CD8-positive, alpha-beta memory T cell (primary cell): ENCODE results near the gene SNAP91. TPM values are rescaled to one million over a fixed set of nuclear protein-coding genes. Genes with fewer than 3 reads are reported as not detected.
"Not testable (repeated sequence)": the region's sequence is repeated elsewhere in the genome, so short reads cannot be mapped to it uniquely, and the experiment has no call there.

Experiments
- CTCF ChIA-PET: fragments of 350-600 bp; sonication (Branson Sonifier 250); formaldehyde crosslinking; loops from one replicate; lab custom pipeline; 2021; ENCODE audit warnings: antibody characterized with exemption; lab: Charles Lee
- POLR2A ChIA-PET: fragments of 350-600 bp; sonication (Branson Sonifier 250); formaldehyde crosslinking; loops from one replicate; lab custom pipeline; 2021; ENCODE audit warnings: antibody characterized with exemption; lab: Charles Lee
- DNase-seq, 5 donors: peaks; one replicate each; pipeline versions ENCODE4 v3.0.0 to v3.0.0-alpha.2; 2020 to 2022; ENCODE audit warnings: mixed read lengths in 1 of 5
- H3K27ac ChIP-seq: one replicate; pipeline ENCODE4 v1.7.0; 2013; ENCODE audit warnings: low read depth, mild to moderate bottlenecking, low read length, moderate library complexity
- H3K27me3 ChIP-seq: 2 replicates; pipeline ENCODE4 v1.7.0; 2013; ENCODE audit warnings: low read length, mild to moderate bottlenecking; ENCODE audit not compliant: insufficient read depth, poor library complexity, severe bottlenecking
- H3K36me3 ChIP-seq: 2 replicates; pipeline ENCODE4 v1.7.0; 2013; ENCODE audit warnings: mild to moderate bottlenecking, low read length, moderate library complexity; ENCODE audit not compliant: insufficient read depth
- H3K4me1 ChIP-seq: 2 replicates; pipeline ENCODE4 v1.7.0; 2013; ENCODE audit warnings: mild to moderate bottlenecking, low read length, moderate library complexity; ENCODE audit not compliant: insufficient read depth
- H3K4me3 ChIP-seq: 2 replicates; pipeline ENCODE4 v1.7.0; 2013; ENCODE audit warnings: mild to moderate bottlenecking, low read length
- H3K9me3 ChIP-seq: 2 replicates; pipeline ENCODE4 v1.7.0; 2013; ENCODE audit warnings: mild to moderate bottlenecking, low read length
- H3K27ac Mint-ChIP-seq, 8 donors: one replicate each; pipeline ENCODE4 v1.8.0; 2020 to 2021; ENCODE audit warnings: mixed read lengths in 8 of 8, mild to moderate bottlenecking in 6 of 8, inconsistent platforms in 3 of 8, moderate library complexity in 3 of 8
- H3K27me3 Mint-ChIP-seq, 2 donors: one replicate each; pipeline ENCODE4 v1.8.0; 2020 to 2021; ENCODE audit warnings: mixed read lengths in 2 of 2, mild to moderate bottlenecking in 1 of 2, moderate library complexity in 1 of 2
- H3K36me3 Mint-ChIP-seq, 3 donors: one replicate each; pipeline ENCODE4 v1.8.0; 2020 to 2021; ENCODE audit warnings: mixed read lengths in 3 of 3, inconsistent platforms in 1 of 3, mild to moderate bottlenecking in 1 of 3
- H3K4me1 Mint-ChIP-seq, 3 donors: one replicate each; pipeline ENCODE4 v1.8.0; 2020 to 2021; ENCODE audit warnings: mixed read lengths in 3 of 3, inconsistent platforms in 1 of 3, mild to moderate bottlenecking in 1 of 3
- H3K4me3 Mint-ChIP-seq, 7 donors: one replicate each; pipeline ENCODE4 v1.8.0; 2020 to 2021; ENCODE audit warnings: mixed read lengths in 7 of 7, mild to moderate bottlenecking in 6 of 7, moderate library complexity in 4 of 7, inconsistent platforms in 2 of 7
- H3K9me3 Mint-ChIP-seq, 5 donors: one replicate each; pipeline ENCODE4 v1.8.0; 2020 to 2022; ENCODE audit warnings: mixed read lengths in 5 of 5, mild to moderate bottlenecking in 3 of 5, moderate library complexity in 2 of 5, inconsistent platforms in 1 of 5
- polyA plus RNA-seq: library from polyadenylated mRNA; unstranded; fragments of 300-500 nt; fragmentation: Illumina TruSeq; gene quantifications from one replicate; pipeline ENCODE4 v1.2.3, GENCODE V29; 2021
- total RNA-seq, 2 experiments: library from RNA; stranded (reverse); gene quantifications; one replicate each; pipeline ENCODE4 v1.2.3, GENCODE V29; 2021

The SNAP91 gene, protein sequence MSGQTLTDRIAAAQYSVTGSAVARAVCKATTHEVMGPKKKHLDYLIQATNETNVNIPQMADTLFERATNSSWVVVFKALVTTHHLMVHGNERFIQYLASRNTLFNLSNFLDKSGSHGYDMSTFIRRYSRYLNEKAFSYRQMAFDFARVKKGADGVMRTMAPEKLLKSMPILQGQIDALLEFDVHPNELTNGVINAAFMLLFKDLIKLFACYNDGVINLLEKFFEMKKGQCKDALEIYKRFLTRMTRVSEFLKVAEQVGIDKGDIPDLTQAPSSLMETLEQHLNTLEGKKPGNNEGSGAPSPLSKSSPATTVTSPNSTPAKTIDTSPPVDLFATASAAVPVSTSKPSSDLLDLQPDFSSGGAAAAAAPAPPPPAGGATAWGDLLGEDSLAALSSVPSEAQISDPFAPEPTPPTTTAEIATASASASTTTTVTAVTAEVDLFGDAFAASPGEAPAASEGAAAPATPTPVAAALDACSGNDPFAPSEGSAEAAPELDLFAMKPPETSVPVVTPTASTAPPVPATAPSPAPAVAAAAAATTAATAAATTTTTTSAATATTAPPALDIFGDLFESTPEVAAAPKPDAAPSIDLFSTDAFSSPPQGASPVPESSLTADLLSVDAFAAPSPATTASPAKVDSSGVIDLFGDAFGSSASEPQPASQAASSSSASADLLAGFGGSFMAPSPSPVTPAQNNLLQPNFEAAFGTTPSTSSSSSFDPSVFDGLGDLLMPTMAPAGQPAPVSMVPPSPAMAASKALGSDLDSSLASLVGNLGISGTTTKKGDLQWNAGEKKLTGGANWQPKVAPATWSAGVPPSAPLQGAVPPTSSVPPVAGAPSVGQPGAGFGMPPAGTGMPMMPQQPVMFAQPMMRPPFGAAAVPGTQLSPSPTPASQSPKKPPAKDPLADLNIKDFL
- total RNA-seq (not detected), polyA plus RNA-seq (not detected)

GRCh38 chr6:83708970-83709747, at the start of gene SNAP91:
SNAP91 (minus strand) TSS chr6:83709101; CDS start chr6:83707927, 1,174 bp downstream.
- H3K4me1 ChIP-seq, result no peaks in the 10 kb centered on the region
- H3K27me3 ChIP-seq, result no peaks in the 10 kb centered on the region
- Mint-ChIP-seq H3K36me3 (peaks cover 0 to 8% (median 2%) of the 10 kb centered on the region in 3 donors), H3K4me3 (no peak within 1 kb of the TSS), H3K27ac (no peak within 1 kb of the TSS), H3K4me1 (peaks cover 0 to 3% (median 0%) of the 10 kb centered on the region in 3 donors), H3K27me3 (peaks cover 24 to 50% of the 10 kb centered on the region in 2 donors), H3K9me3 (peaks cover 10 to 17% (median 14%) of the 10 kb centered on the region in 5 donors)
- no peak within 1 kb of the TSS for H3K27ac ChIP-seq
- ChIA-PET CTCF (no interaction called here), POLR2A (no interaction called here)
- no peaks in the 10 kb centered on the region for H3K36me3 ChIP-seq
- no peaks in the 10 kb centered on the region for H3K9me3 ChIP-seq
- no peak for DNase-seq
- no peak within 1 kb of the TSS for H3K4me3 ChIP-seq

GRCh38 chr6:83758533-83758932, 49.6 kb upstream of the SNAP91 start:
- Mint-ChIP-seq H3K36me3 (no peaks in the 10 kb centered on the region), H3K9me3 (peaks cover 11 to 34% (median 26%) of the 10 kb centered on the region in 5 donors), H3K27ac (no peak overlapping the region), H3K4me1 (no peaks in the 10 kb centered on the region), H3K4me3 (no peak overlapping the region), H3K27me3 (no peaks in the 10 kb centered on the region)
- Histone ChIP-seq H3K4me1 (no peaks in the 10 kb centered on the region), H3K36me3 (no peaks in the 10 kb centered on the region), H3K27me3 (no peaks in the 10 kb centered on the region), H3K9me3 (no peaks in the 10 kb centered on the region), H3K4me3 (no peak overlapping the region), H3K27ac (no peak overlapping the region)
- ChIA-PET POLR2A (no interaction called here), CTCF (no interaction called here)
- DNase-seq, result no peak

- Mint-ChIP-seq H3K4me3 (no peak overlapping the region), H3K9me3 (peaks cover 13 to 34% (median 29%) of the 10 kb centered on the region in 5 donors), H3K4me1 (no peaks in the 10 kb centered on the region), H3K36me3 (no peaks in the 10 kb centered on the region), H3K27ac (no peak overlapping the region), H3K27me3 (no peaks in the 10 kb centered on the region)
- Histone ChIP-seq H3K27me3 (no peaks in the 10 kb centered on the region), H3K27ac (no peak overlapping the region), H3K9me3 (no peaks in the 10 kb centered on the region), H3K4me1 (no peaks in the 10 kb centered on the region), H3K36me3 (no peaks in the 10 kb centered on the region), H3K4me3 (no peak overlapping the region)
- DNase-seq, result no peak
- ChIA-PET CTCF (no interaction called here), POLR2A (no interaction called here)
These were observed 48.1 kb upstream of the SNAP91 start for GRCh38 chr6:83757021-83757420.

DNA sequence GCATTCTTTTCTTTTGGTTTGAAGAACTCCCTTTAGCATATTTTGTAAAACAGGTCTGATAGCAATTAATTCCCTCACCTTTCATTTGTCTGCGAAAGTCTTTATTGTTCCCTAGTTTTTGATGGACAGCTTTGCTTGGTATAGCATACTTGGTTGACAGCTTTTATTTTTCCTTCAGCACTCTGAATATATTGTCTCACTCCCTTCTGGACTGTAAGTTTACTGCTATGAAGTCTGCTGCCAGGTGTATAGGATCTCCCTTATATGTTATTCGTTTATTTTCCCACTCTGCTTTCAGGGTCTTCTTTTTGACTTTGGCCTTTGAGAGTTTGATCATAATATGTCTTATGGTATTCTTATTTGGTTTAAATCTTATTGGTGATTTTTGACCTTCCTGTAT, 47.7 kb upstream of the SNAP91 start:
- Histone ChIP-seq H3K9me3 (no peaks in the 10 kb centered on the region), H3K4me1 (no peaks in the 10 kb centered on the region), H3K4me3 (no peak overlapping the region), H3K27me3 (no peaks in the 10 kb centered on the region), H3K36me3 (no peaks in the 10 kb centered on the region), H3K27ac (no peak overlapping the region)
- DNase-seq, result no peak
- Mint-ChIP-seq H3K36me3 (no peaks in the 10 kb centered on the region), H3K4me1 (no peaks in the 10 kb centered on the region), H3K27me3 (no peaks in the 10 kb centered on the region), H3K9me3 (peaks cover 13 to 34% (median 29%) of the 10 kb centered on the region in 5 donors), H3K4me3 (no peak overlapping the region), H3K27ac (no peak overlapping the region)
- CTCF ChIA-PET, result no interaction called here
- POLR2A ChIA-PET, result no interaction called here

DNA sequence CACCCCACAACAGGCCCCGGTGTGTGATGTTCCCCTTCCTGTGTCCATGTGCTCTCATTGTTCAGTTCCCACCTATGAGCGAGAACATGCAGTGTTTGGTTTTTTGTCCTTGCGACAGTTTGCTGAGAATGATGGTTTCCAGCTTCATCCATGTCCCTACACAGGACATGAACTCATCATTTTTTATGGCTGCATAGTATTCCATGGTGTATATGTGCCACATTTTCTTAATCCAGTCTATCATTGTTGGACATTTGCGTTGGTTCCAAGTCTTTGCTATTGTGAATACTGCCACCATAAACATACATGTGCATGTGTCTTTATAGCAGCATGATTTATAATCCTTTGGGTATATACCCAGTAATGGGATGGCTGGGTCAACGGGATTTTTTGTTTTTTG, 43.5 kb upstream of the SNAP91 start:
- H3K36me3 ChIP-seq, POLR2A ChIA-PET, H3K27ac Mint-ChIP-seq, H3K27me3 Mint-ChIP-seq, H3K4me1 Mint-ChIP-seq, H3K9me3 ChIP-seq, CTCF ChIA-PET, H3K4me3 ChIP-seq, H3K27me3 ChIP-seq, DNase-seq, H3K27ac ChIP-seq, H3K4me1 ChIP-seq, H3K4me3 Mint-ChIP-seq, H3K36me3 Mint-ChIP-seq: not testable (repeated sequence)
- peaks cover 13 to 36% (median 21%) of the 10 kb centered on the region in 5 donors for H3K9me3 Mint-ChIP-seq

GRCh38 chr6:83741089-83741488, 32.2 kb upstream of the SNAP91 start:
- no peak overlapping the region for H3K27ac ChIP-seq
- POLR2A ChIA-PET, result no interaction called here
- Mint-ChIP-seq H3K4me3 (no peak overlapping the region), H3K27ac (no peak overlapping the region), H3K4me1 (no peaks in the 10 kb centered on the region), H3K27me3 (peaks cover 0 to 4% of the 10 kb centered on the region in 2 donors), H3K36me3 (no peaks in the 10 kb centered on the region), H3K9me3 (peaks cover 2 to 22% (median 7%) of the 10 kb centered on the region in 5 donors)
- no peaks in the 10 kb centered on the region for H3K36me3 ChIP-seq
- H3K27me3 ChIP-seq, result no peaks in the 10 kb centered on the region
- CTCF ChIA-PET, result no interaction called here
- H3K4me1 ChIP-seq, result no peaks in the 10 kb centered on the region
- H3K9me3 ChIP-seq, result no peaks in the 10 kb centered on the region
- no peak overlapping the region for H3K4me3 ChIP-seq
- DNase-seq, result no peak

DNA sequence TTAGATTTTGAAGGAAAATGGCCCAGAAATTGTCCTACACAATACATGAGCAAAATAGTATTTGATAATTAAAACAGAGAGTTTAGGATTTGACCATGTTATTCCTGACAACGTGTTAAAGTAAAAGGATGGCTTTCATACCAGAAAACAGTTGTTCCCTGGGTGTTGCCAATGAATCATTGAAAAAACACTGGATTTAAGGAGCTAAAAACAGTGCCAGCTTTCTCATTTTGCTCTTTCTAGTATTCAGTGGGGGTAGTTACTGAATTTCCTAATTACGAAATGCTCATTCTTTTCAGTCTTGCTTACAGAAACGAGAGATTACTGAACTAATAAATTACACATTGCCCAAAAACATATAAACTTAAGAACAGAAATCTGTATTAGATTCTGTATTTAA, 26.6 kb upstream of the SNAP91 start:
- Mint-ChIP-seq H3K4me3 (no peak overlapping the region), H3K4me1 (no peaks in the 10 kb centered on the region), H3K27me3 (peaks cover 0 to 4% of the 10 kb centered on the region in 2 donors), H3K9me3 (peaks cover 0 to 10% (median 2%) of the 10 kb centered on the region in 5 donors), H3K36me3 (no peaks in the 10 kb centered on the region), H3K27ac (no peak overlapping the region)
- H3K4me3 ChIP-seq, result no peak overlapping the region
- no peak for DNase-seq
- ChIA-PET CTCF (no interaction called here), POLR2A (no interaction called here)
- H3K27ac ChIP-seq, result no peak overlapping the region
- H3K9me3 ChIP-seq, result no peaks in the 10 kb centered on the region
- no peaks in the 10 kb centered on the region for H3K4me1 ChIP-seq
- H3K27me3 ChIP-seq, result no peaks in the 10 kb centered on the region
- H3K36me3 ChIP-seq, result no peaks in the 10 kb centered on the region
